ENCODE measurements around the gene TUT4.
"Not testable (repeated sequence)": the region's sequence is repeated elsewhere in the genome, so short reads cannot be mapped to it uniquely, and the experiment has no call there.

Gene TUT4

DNA sequence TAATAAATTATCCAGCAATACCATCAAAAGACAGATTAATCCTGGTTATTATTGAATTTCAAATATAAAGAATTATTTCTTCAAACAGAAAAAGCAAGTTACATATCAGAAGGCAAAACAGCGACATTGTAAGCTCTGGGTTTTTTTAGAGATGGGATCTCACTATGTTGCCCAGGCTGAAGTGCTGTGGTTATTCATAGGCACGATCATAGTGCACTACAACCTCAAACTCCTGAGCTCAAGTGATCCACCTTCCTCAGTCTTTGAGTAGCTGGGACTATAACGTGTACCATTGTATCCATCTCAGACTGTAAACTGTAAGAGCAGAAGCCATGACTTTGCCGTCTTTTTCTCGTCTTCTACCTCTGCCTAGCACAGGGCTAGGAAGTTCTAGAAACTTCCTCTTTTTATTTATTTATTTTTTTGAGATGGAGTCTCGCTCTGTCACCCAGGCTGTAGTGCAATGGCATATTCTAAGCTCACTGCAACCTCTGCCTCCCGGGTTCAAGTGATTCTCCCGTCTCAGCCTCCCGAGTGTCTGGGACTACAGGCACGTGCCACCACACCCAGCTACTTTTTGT, 29.3 kb upstream of the TUT4 start:
- Mint-ChIP-seq H3K4me1 (peaks cover 10% of the 10 kb centered on the region), H3K27ac (no peak overlapping the region), H3K36me3 (no peaks in the 10 kb centered on the region), H3K9me3 (peaks cover 5% of the 10 kb centered on the region), H3K4me3 (no peak overlapping the region), H3K27me3 (no peaks in the 10 kb centered on the region)
- ATAC-seq, result no peak

DNA sequence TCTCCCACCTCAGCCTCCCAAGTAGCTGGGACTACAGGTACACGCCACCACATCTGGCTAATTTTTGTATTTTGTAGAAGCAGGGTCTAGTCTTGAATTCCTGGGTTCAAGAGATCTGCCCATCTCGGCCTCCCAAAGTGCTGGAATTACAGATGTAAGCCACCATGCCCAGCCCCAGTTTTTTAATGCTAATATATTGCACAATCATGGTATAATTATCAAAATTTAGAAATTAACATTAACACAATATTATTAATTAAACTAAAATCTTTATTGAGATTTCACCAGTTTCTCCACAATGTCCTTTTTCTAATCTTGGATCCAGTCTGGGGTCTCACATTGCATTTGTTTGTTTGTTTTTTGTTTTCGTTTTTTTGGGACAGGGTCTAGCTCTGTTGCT, 27.4 kb upstream of the TUT4 start:
- H3K27me3 Mint-ChIP-seq, result no peaks in the 10 kb centered on the region
- no peak overlapping the region for H3K27ac Mint-ChIP-seq
- H3K9me3 Mint-ChIP-seq, result peaks cover 5% of the 10 kb centered on the region
- peaks cover 10% of the 10 kb centered on the region for H3K4me1 Mint-ChIP-seq
- no peak overlapping the region for H3K4me3 Mint-ChIP-seq
- H3K36me3 Mint-ChIP-seq, result no peaks in the 10 kb centered on the region
- ATAC-seq, result no peak

DNA sequence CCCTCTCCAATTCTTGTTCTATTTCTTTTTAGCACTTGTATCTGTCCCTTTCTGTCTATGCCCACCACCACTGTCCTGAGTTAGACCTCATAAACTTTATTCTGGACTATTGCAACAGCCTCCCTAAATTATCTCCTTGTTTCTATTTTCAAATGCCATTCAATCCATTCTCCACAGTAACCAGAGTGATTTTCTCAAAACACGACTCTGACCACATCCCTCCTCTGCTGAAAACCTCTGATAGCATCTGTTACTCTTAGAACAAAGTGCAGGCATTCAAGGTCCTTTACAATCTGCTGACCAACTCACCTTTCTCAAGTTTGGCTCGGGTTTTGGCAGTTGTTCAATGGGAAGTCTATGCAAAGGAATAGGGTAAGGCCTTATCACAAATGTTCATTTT, 26.5 kb upstream of the TUT4 start:
- Mint-ChIP-seq H3K4me3 (no peak overlapping the region), H3K36me3 (no peaks in the 10 kb centered on the region), H3K4me1 (peaks cover 10% of the 10 kb centered on the region), H3K27me3 (no peaks in the 10 kb centered on the region), H3K9me3 (peaks cover 5% of the 10 kb centered on the region), H3K27ac (no peak overlapping the region)
- no peak for ATAC-seq

DNA sequence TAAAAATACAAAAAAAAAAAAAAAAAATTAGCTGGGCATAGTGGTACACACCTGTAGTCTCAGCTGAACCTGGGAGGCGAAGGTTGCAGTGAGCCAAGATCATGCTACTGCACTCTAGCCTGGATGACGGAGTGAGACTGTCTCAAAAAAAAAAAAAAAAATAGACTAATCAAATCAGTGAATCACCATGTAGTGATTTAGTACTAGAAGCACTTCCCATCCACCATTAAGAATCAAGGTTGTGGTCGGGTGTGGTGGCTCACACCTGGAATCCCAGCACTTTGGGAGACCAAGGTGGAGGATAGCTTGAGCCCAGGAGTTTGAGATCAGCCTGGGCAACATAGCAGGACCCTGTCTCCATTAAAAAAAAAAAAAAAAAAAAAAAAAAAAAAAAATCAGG, 25.2 kb upstream of the TUT4 start:
- not testable (repeated sequence) for H3K4me3 Mint-ChIP-seq, H3K27me3 Mint-ChIP-seq, H3K27ac Mint-ChIP-seq, H3K36me3 Mint-ChIP-seq, H3K9me3 Mint-ChIP-seq, ATAC-seq
- H3K4me1 Mint-ChIP-seq, result peaks cover 11% of the 10 kb centered on the region

DNA sequence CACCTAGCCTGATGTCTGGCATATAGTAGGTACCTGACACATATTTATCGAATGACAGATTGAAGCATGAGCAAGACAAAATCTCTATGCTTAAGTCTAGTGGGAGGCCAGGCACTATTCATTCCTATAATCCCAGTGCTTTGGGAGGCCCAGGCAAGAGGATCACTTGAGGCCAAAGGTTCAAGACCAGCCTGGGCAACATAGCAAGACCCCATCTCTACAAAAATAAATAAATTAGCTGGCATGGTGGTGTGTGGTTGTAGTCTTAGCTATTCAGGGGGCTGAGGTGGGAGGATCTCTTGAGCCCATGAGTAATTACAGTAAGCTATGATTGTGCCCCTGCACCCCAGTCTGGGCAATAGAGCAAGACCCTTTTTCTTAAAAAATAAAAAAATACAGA, 23.2 kb upstream of the TUT4 start:
- H3K4me1 Mint-ChIP-seq, result peaks cover 22% of the 10 kb centered on the region
- no peak overlapping the region for H3K27ac Mint-ChIP-seq
- no peak for ATAC-seq
- H3K27me3 Mint-ChIP-seq, result no peaks in the 10 kb centered on the region
- no peaks in the 10 kb centered on the region for H3K36me3 Mint-ChIP-seq
- H3K4me3 Mint-ChIP-seq, result no peak overlapping the region
- H3K9me3 Mint-ChIP-seq, result peaks cover 5% of the 10 kb centered on the region

DNA sequence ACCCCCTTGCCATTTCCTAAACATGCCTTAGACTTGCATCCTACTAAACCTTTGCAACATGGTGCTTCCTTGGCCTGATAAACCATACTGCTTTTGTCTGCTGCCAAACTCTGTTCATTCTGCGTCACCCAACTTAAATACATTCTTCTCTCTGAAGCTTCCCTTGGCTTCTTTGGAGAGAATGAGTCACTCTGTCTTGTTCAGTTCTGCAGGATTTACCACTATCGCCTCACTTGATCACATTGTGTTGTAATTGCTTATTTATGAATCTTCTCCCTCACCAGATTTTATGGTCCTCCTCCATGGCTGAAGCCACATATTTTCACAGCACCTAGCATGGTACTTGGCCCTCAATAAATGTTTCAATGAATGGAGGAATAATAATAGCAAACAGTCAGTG, 21.7 kb upstream of the TUT4 start:
- Mint-ChIP-seq H3K9me3 (peaks cover 5% of the 10 kb centered on the region), H3K27me3 (no peaks in the 10 kb centered on the region), H3K4me1 (peaks cover 29% of the 10 kb centered on the region), H3K4me3 (no peak overlapping the region), H3K27ac (no peak overlapping the region), H3K36me3 (no peaks in the 10 kb centered on the region)
- ATAC-seq, result no peak

DNA sequence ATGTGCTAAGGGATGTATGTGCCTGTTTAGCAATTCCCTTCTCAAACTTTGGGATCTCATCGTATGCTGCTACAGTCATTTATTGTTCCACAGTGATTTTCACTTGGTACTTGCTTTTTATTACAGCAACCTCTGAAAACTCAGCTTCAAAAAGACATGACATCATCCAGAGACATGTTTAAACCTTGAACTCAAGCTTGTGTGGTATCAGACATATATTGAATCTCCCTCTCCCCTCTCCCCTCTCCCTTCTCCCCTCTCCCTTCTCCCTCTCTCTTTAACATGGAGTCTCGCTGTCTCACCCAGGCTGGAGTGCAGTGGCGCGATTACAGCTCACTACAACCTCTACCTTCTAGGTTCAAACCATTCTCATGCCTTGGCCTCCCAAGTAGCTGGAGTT, 19.5 kb upstream of the TUT4 start:
- Mint-ChIP-seq H3K36me3 (no peaks in the 10 kb centered on the region), H3K27ac (peak overlapping the region; percentile 18), H3K9me3 (no peaks in the 10 kb centered on the region), H3K27me3 (no peaks in the 10 kb centered on the region), H3K4me1 (peaks cover 35% of the 10 kb centered on the region), H3K4me3 (no peak overlapping the region)
- no peak for ATAC-seq

DNA sequence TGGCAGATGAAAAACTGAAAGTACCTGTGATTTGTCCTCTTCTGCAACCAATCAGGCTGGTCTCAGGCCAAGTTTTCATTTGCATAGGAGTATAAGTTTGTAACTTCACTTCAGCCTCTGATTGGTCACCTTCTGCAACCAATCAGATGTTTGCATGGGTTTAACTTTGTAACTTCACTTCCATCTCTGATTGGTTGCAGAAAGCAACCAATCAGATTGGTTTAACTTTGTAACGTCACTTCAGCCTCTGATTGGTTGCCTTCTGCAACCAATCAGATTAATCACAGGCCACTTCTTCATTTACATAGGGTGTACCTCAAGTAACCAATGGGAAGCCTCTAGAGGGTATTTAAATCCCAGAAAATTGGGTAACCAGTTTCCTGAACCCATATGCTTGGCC, 18.9 kb upstream of the TUT4 start:
- no peak overlapping the region for H3K27ac Mint-ChIP-seq
- ATAC-seq, result no peak
- H3K4me1 Mint-ChIP-seq, result peaks cover 35% of the 10 kb centered on the region
- no peaks in the 10 kb centered on the region for H3K36me3 Mint-ChIP-seq
- no peaks in the 10 kb centered on the region for H3K9me3 Mint-ChIP-seq
- no peak overlapping the region for H3K4me3 Mint-ChIP-seq
- no peaks in the 10 kb centered on the region for H3K27me3 Mint-ChIP-seq

DNA sequence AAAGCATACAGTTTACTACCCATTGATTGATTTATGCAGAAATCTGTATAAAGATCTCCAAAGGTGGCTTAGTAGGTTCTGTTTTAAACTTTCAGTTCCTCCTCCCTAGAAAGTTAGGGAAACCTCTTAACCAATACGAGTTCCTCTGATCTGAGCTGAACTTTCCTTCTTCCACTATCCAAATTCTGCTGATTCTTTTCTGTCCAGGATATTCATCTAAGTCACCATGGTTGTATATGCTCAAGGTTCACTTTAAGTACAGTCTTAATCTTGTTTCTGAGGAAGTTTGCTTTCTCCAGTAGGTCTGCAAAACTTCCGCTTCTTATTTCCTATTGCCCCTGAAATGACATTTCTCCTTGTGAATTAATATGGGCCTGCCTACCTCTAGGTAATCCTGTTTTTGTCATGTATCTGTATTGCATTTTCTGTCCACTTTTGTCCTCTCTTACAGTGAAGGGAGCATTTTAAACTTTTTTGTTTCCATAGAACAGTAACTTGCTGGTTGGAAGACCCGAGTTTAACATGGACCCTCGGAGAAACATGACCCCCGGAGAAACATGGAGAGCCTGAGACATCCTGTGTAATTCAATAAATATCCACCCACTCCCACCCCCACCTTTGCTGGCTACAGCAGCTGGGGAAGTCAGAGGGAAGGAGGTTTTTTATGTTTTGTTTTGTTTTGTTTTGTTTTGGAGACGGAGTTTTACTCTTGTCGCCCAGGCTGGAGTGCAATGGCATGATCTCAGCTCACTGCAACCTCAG, 16.7 kb upstream of the TUT4 start:
- H3K27me3 Mint-ChIP-seq, result no peaks in the 10 kb centered on the region

DNA sequence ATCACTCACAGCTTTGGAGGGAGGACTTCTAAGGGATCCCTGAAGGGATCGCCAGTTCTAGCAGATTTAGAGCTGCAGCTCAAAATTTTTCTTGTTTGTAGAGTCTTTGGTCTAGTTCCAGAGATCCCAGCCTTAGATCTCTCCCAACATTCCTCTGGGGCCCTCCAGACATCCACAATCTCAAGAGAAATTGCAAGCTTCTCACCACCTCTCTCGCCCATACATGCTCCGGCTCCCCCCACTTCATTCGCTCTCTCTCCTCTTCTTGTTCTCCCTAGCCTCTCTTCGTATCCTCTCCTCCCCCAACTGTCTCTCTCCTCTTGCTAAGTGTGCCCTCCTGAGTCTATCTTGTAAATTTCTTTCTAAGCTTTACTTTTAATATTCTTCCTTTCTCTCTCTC, 15.1 kb upstream of the TUT4 start:
- no peak for ATAC-seq
- Mint-ChIP-seq H3K36me3 (no peaks in the 10 kb centered on the region), H3K27ac (peak overlapping the region; percentile 56), H3K9me3 (no peaks in the 10 kb centered on the region), H3K4me1 (peaks cover 32% of the 10 kb centered on the region), H3K27me3 (no peaks in the 10 kb centered on the region), H3K4me3 (no peak overlapping the region)

More for the DNA sequence above, 16.7 kb upstream of the TUT4 start:
- peak; percentile 41 for ATAC-seq
- H3K27ac Mint-ChIP-seq, result peak overlapping the region; percentile 56
- no peak overlapping the region for H3K4me3 Mint-ChIP-seq
- no peaks in the 10 kb centered on the region for H3K9me3 Mint-ChIP-seq
- H3K36me3 Mint-ChIP-seq, result no peaks in the 10 kb centered on the region
- peaks cover 35% of the 10 kb centered on the region for H3K4me1 Mint-ChIP-seq

DNA sequence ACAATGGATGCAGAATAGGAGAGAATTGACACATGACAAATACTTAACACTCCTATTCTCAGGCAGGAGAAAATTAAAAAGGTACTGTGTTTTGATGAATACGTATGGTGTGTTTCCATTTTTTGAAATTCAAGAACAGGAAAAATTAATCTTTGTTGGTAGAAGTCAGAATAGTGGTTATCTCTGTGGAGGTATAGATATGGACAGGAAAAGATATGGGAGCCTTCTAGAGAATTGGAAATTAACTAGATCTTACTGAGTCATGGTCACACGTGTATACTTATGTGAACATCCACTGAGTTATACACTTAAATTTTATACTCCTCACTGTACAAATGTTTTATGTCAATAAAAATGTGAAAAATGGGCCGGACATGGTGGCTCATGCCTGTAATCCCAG, 9.9 kb upstream of the TUT4 start:
- no peak for ATAC-seq
- no peak overlapping the region for H3K4me3 Mint-ChIP-seq

DNA sequence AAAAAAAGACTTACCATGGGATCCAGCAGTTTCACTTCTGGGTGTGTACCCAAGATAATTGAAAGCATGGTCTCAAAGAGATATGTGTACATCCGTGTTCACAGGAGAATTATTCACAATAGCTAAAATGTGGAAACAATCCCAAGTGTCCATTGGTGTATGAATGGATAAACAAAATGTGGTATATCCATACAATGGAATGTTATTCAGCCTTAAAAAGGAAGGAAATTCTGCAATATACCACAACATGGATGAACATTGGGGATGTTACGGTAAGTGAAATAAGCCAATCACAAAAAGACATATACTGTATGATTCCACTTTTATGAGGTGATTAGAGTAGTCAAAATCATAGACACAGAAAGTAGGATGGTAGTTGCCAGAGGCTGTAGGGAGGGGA, 7.0 kb upstream of the TUT4 start:
- ATAC-seq, result no peak
- Mint-ChIP-seq H3K4me1 (peaks cover under 1% of the 10 kb centered on the region), H3K27ac (no peak overlapping the region), H3K4me3 (no peak overlapping the region), H3K36me3 (no peaks in the 10 kb centered on the region), H3K9me3 (no peaks in the 10 kb centered on the region), H3K27me3 (no peaks in the 10 kb centered on the region)

More for the DNA sequence above, 9.9 kb upstream of the TUT4 start:
- H3K4me1 Mint-ChIP-seq, result peaks cover under 1% of the 10 kb centered on the region
- H3K27ac Mint-ChIP-seq, result no peak overlapping the region
- no peaks in the 10 kb centered on the region for H3K27me3 Mint-ChIP-seq
- H3K36me3 Mint-ChIP-seq, result no peaks in the 10 kb centered on the region
- no peaks in the 10 kb centered on the region for H3K9me3 Mint-ChIP-seq

DNA sequence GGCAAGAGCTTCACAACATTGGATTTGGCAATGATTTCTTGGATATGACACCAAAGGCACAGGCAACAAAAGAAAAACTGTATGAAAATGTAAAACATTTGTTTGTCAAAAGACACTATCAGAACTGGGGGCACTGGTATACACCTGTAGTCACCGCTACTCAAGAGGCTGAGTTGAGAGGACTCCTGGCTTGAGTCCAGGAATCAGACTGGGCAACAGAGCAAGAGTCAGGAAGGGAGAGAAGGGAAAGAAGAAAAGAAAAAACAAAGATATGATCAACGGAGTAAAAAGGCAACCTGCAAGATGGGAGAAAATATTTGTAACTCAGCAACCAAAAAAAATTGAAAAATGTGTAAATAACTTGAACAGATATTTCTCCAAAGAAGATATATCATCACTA, 6.0 kb upstream of the TUT4 start:
- Mint-ChIP-seq H3K27me3 (no peaks in the 10 kb centered on the region), H3K27ac (no peak overlapping the region), H3K4me1 (peaks cover 10% of the 10 kb centered on the region), H3K4me3 (no peak overlapping the region), H3K9me3 (no peaks in the 10 kb centered on the region), H3K36me3 (no peaks in the 10 kb centered on the region)
- no peak for ATAC-seq

DNA sequence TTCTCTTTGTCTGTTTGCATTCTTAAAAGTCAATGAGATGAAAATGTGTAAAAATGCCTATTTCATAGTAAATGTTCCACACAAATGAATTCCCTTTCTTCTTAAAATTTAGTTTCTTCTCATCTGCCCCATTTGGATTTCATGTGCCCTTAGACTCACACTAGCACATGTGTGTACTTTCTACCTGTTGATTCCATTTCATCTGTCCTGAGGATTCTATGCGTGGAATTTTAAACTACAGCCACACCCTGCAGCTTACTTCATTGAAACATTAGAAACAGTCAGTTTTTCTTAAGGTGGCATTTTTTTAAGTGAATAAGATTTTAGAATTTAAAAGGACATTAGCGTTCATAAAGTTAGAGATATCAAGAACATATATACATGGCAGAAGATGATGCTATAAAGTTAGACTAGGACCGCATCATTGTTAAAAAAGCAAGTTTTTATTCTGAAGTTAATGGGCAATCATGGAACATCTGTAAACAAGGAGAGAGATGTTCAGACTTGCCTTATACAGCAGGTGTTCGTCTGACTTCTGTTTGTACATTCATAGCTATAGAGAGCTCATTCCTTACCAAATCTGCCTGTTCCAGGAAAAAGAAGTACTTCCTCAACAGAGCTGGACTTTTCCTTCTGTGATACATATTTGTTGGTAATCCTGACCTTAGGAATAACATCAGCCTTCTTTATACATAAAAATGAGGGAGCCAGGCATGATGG, 3.9 kb upstream of the TUT4 start:
- ATAC-seq, result no peak
- no peaks in the 10 kb centered on the region for H3K9me3 Mint-ChIP-seq
- H3K27me3 Mint-ChIP-seq, result no peaks in the 10 kb centered on the region
- peak overlapping the region; percentile 31 for H3K27ac Mint-ChIP-seq
- H3K4me1 Mint-ChIP-seq, result peaks cover 12% of the 10 kb centered on the region
- no peak overlapping the region for H3K4me3 Mint-ChIP-seq
- H3K36me3 Mint-ChIP-seq, result no peaks in the 10 kb centered on the region

DNA sequence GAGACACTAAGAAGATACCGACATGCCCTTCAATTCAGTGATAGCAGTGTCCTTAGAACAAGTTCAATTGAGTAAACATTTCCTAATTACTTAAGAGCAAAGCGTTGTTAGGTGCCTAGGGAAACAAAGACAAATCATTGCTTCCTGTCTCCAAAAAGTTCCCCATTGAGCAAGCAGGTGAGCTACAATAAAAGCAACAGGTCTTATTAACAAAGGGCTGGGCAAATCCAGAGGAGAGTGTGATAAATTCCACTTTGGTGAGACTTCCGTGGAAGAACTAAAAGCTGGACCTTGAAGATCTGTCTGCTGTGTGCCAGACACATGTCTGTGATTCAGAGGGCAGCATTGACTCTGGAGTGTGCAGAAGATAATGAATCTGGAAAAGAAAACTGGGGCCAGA, 1.9 kb upstream of the TUT4 start:
- Mint-ChIP-seq H3K4me3 (peak overlapping the region; percentile 37), H3K4me1 (peaks cover 22% of the 10 kb centered on the region), H3K36me3 (no peaks in the 10 kb centered on the region), H3K27ac (no peak overlapping the region), H3K9me3 (no peaks in the 10 kb centered on the region), H3K27me3 (no peaks in the 10 kb centered on the region)
- no peak for ATAC-seq

DNA sequence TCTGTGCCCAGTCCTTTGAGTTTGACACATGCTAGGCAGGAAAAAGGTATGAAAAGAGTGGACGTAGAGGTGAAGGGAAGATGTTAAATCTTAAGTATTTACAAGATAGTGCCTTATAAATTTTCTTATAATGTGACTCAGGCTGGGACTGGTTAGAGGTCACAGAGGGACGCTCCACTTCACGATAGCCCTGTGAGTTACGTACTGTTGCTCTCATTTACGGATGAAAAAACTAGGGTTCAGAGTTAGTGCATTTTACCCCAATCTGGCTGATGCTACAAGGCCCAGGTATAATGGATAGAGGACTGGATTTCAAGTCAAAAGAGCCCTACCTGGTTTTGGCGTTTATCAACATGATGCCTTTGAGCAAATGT, 1.4 kb upstream of the TUT4 start:
- H3K9me3 Mint-ChIP-seq, result no peaks in the 10 kb centered on the region
- H3K4me1 Mint-ChIP-seq, result peaks cover 26% of the 10 kb centered on the region
- peak overlapping the region; percentile 37 for H3K4me3 Mint-ChIP-seq
- H3K27me3 Mint-ChIP-seq, result no peaks in the 10 kb centered on the region
- no peak for ATAC-seq
- no peak overlapping the region for H3K27ac Mint-ChIP-seq
- H3K36me3 Mint-ChIP-seq, result peaks cover 3% of the 10 kb centered on the region

Measured in stimulated activated memory B cell treated with anti-CD40 and anti-IgM and Interleukin-4, amounts not matched to agents 10 μg/mL and 1 μg/mL and 100 μg/mL, for 72 hours (primary cell).